DMS153 treated with DMSO at 0.1 percent for 48 hours (cell line): ENCODE data around the gene NWD2.

Experiments
- DNase-seq: peaks from one replicate; lab custom pipeline; 2025; ENCODE audit not compliant: unreplicated experiment; lab: John Stamatoyannopoulos, UW

Gene NWD2

GRCh38 chr4:37438564-37439279 is 194.2 kb downstream of the NWD2 start:
- DNase-seq: no peak

- no peak for DNase-seq
Measured at GRCh38 chr4:37439809-37440474, 195.4 kb downstream of the NWD2 start.

GRCh38 chr4:37440501-37440900 is 196.0 kb downstream of the NWD2 start:
- no peak for DNase-seq

GRCh38 chr4:37441231-37442061 is 196.9 kb downstream of the NWD2 start:
- no peak for DNase-seq

GRCh38 chr4:37442062-37442323 is 197.4 kb downstream of the NWD2 start:
- DNase-seq: no peak

GRCh38 chr4:37443137-37443536 is 198.6 kb downstream of the NWD2 start:
- no peak for DNase-seq

GRCh38 chr4:37445023-37445422 is 200.5 kb downstream of the NWD2 start:
- DNase-seq: no peak

- DNase-seq: no peak
Measured at GRCh38 chr4:37446016-37446415, 201.5 kb downstream of the NWD2 start.

GRCh38 chr4:37447886-37448285 is 203.3 kb downstream of the NWD2 start:
- DNase-seq: no peak

GRCh38 chr4:37450309-37450708 is 205.8 kb downstream of the NWD2 start:
- no peak for DNase-seq

GRCh38 chr4:37450911-37451310 is 206.4 kb downstream of the NWD2 start:
- DNase-seq: no peak

- DNase-seq: no peak
Measured at GRCh38 chr4:37451656-37452055, 207.1 kb downstream of the NWD2 start.

GRCh38 chr4:37452952-37453280 is 208.4 kb downstream of the NWD2 start:
- no peak for DNase-seq

GRCh38 chr4:37453281-37453998 is 208.9 kb downstream of the NWD2 start:
- no peak for DNase-seq

- DNase-seq: no peak
Measured at GRCh38 chr4:37453999-37454800, 209.7 kb downstream of the NWD2 start.

- DNase-seq: no peak
Measured at GRCh38 chr4:37455301-37456131, 211.0 kb downstream of the NWD2 start.

GRCh38 chr4:37461801-37462200 is 217.3 kb downstream of the NWD2 start:
- DNase-seq: no peak

GRCh38 chr4:37463033-37463856 is 218.7 kb downstream of the NWD2 start:
- no peak for DNase-seq
